H9 (cell line): ENCODE measurements around the gene ACADM. TPM values are rescaled to one million over a fixed set of nuclear protein-coding genes. Genes with fewer than 3 reads are reported as not detected.
"Not testable (repeated sequence)": the region's sequence is repeated elsewhere in the genome, so short reads cannot be mapped to it uniquely, and the experiment has no call there.

Source experiments
- DNase-seq: peaks from one replicate; pipeline ENCODE4 v3.0.0-alpha.2; 2017
- H2AFZ ChIP-seq: one replicate; pipeline ENCODE4 v1.6.1; 2013; ENCODE audit warnings: mild to moderate bottlenecking, low read length, control low read depth, moderate library complexity
- H2AK5ac ChIP-seq: 2 replicates; pipeline ENCODE4 v1.6.1; 2013; ENCODE audit warnings: low read length, control low read depth, mixed read lengths; ENCODE audit not compliant: insufficient read length
- H2BK120ac ChIP-seq: one replicate; pipeline ENCODE4 v1.6.1; 2013; ENCODE audit warnings: low read depth, mild to moderate bottlenecking, low read length, control low read depth, inconsistent platforms; ENCODE audit not compliant: poor library complexity, severe bottlenecking
- H2BK12ac ChIP-seq: 2 replicates; pipeline ENCODE4 v1.6.1; 2013; ENCODE audit warnings: low read length, control low read depth, mixed read lengths, low read depth; ENCODE audit not compliant: insufficient read length
- H2BK15ac ChIP-seq: 2 replicates; pipeline ENCODE4 v1.6.1; 2013; ENCODE audit warnings: low read depth, low read length, control low read depth
- H2BK20ac ChIP-seq: one replicate; pipeline ENCODE4 v1.6.1; 2013; ENCODE audit warnings: low read depth, mild to moderate bottlenecking, low read length, control low read depth, inconsistent platforms; ENCODE audit not compliant: poor library complexity, severe bottlenecking
- H2BK5ac ChIP-seq: 2 replicates; pipeline ENCODE4 v1.6.1; 2013; ENCODE audit warnings: low read length, control low read depth, mixed read lengths; ENCODE audit not compliant: insufficient read length
- H3K14ac ChIP-seq: 2 replicates; pipeline ENCODE4 v1.6.1; 2013; ENCODE audit warnings: low read length, control low read depth; ENCODE audit not compliant: insufficient read depth
- H3K18ac ChIP-seq: 2 replicates; pipeline ENCODE4 v1.6.1; 2013; ENCODE audit warnings: low read depth, mild to moderate bottlenecking, mixed read lengths, low read length, control low read depth; ENCODE audit not compliant: insufficient read length
- H3K23ac ChIP-seq: 2 replicates; pipeline ENCODE4 v1.6.1; 2013; ENCODE audit warnings: low read length, control low read depth, mixed read lengths, low read depth; ENCODE audit not compliant: insufficient read length
- H3K23me2 ChIP-seq: 2 replicates; pipeline ENCODE4 v1.6.1; 2013; ENCODE audit warnings: low read depth, mild to moderate bottlenecking, mixed read lengths, low read length, control low read depth; ENCODE audit not compliant: insufficient read length, poor library complexity, severe bottlenecking
- H3K27ac ChIP-seq: 2 replicates; pipeline ENCODE4 v1.5.1; 2013; ENCODE audit warnings: low read length, control low read depth, mixed read lengths, low read depth; ENCODE audit not compliant: insufficient read length
- H3K27me3 ChIP-seq: 2 replicates; pipeline ENCODE4 v1.6.1; 2013; ENCODE audit warnings: low read length, control low read depth, inconsistent platforms; ENCODE audit not compliant: insufficient read depth
- H3K4ac ChIP-seq: 2 replicates; pipeline ENCODE4 v1.6.1; 2013; ENCODE audit warnings: low read depth, mild to moderate bottlenecking, control low read depth, inconsistent platforms, low read length, moderate library complexity
- H3K4me1 ChIP-seq: 2 replicates; pipeline ENCODE4 v1.6.1; 2013; ENCODE audit warnings: low read length, control low read depth, inconsistent platforms; ENCODE audit not compliant: insufficient read depth
- H3K4me2 ChIP-seq: 2 replicates; pipeline ENCODE4 v1.6.1; 2013; ENCODE audit warnings: low read length, control low read depth, mixed read lengths; ENCODE audit not compliant: insufficient read length, insufficient read depth
- H3K56ac ChIP-seq: 2 replicates; pipeline ENCODE4 v1.6.1; 2013; ENCODE audit warnings: low read depth, mild to moderate bottlenecking, mixed read lengths, low read length, control low read depth; ENCODE audit not compliant: insufficient read length
- H3K79me1 ChIP-seq: 2 replicates; pipeline ENCODE4 v1.6.1; 2013; ENCODE audit warnings: low read depth, mild to moderate bottlenecking, moderate library complexity, low read length, control low read depth, inconsistent platforms; ENCODE audit not compliant: insufficient read depth, poor library complexity, severe bottlenecking
- H3K79me2 ChIP-seq: 2 replicates; pipeline ENCODE4 v1.6.1; 2013; ENCODE audit warnings: low read length, control low read depth, inconsistent platforms; ENCODE audit not compliant: insufficient read depth
- H3K9ac ChIP-seq: 2 replicates; pipeline ENCODE4 v1.6.1; 2013; ENCODE audit warnings: low read length, control low read depth, mixed read lengths; ENCODE audit not compliant: insufficient read length; ENCODE audit errors: extremely low read depth
- H3K9me3 ChIP-seq: one replicate; pipeline ENCODE4 v1.6.1; 2013; ENCODE audit warnings: low read depth, low read length, inconsistent platforms; ENCODE audit not compliant: control insufficient read depth
- H3T11ph ChIP-seq: one replicate; pipeline ENCODE4 v1.6.1; 2013; ENCODE audit warnings: mild to moderate bottlenecking, low read length, control low read depth, inconsistent platforms
- H4K20me1 ChIP-seq: one replicate; pipeline ENCODE4 v1.6.1; 2013; ENCODE audit not compliant: control insufficient read depth, insufficient read length, insufficient read depth
- H4K5ac ChIP-seq: 2 replicates; pipeline ENCODE4 v1.6.1; 2013; ENCODE audit warnings: low read depth, mild to moderate bottlenecking, mixed read lengths, low read length, control low read depth; ENCODE audit not compliant: insufficient read length
- H4K8ac ChIP-seq: replicated peaks from 2 replicates; pipeline ENCODE4 v1.6.1; 2013; ENCODE audit warnings: low read length, control low read depth, mixed read lengths, low read depth; ENCODE audit not compliant: insufficient read length
- H4K91ac ChIP-seq: 2 replicates; pipeline ENCODE4 v1.6.1; 2013; ENCODE audit warnings: low read depth, mild to moderate bottlenecking, moderate library complexity, mixed read lengths, low read length, control low read depth; ENCODE audit not compliant: insufficient read length
- H3K27ac Mint-ChIP-seq, 3 experiments: 2 replicates in 2 of 3; 3 replicates in 1 of 3; pipeline ENCODE4 v1.8.0; 2020 to 2021; ENCODE audit warnings: mixed read lengths in 3 of 3, mild to moderate bottlenecking in 1 of 3, moderate library complexity in 1 of 3
- H3K27me3 Mint-ChIP-seq: 2 replicates; pipeline ENCODE4 v1.8.0; 2021; ENCODE audit warnings: low read depth, mild to moderate bottlenecking, moderate library complexity, mixed read lengths
- H3K36me3 Mint-ChIP-seq, 3 experiments: 2 replicates in 2 of 3; 3 replicates in 1 of 3; pipeline ENCODE4 v1.8.0; 2020 to 2021; ENCODE audit warnings: low read depth in 3 of 3, mixed read lengths in 3 of 3; ENCODE audit not compliant: insufficient read depth in 1 of 3
- H3K4me1 Mint-ChIP-seq, 2 experiments: 2 replicates each; pipeline ENCODE4 v1.8.0; 2020; ENCODE audit warnings: mixed read lengths in 2 of 2
- H3K4me3 Mint-ChIP-seq, 2 experiments: 2 replicates in 1 of 2; 3 replicates in 1 of 2; pipeline ENCODE4 v1.8.0; 2020 to 2021; ENCODE audit warnings: mild to moderate bottlenecking in 2 of 2, mixed read lengths in 2 of 2, moderate library complexity in 1 of 2
- H3K9me3 Mint-ChIP-seq, 2 experiments: 2 replicates in 1 of 2; 3 replicates in 1 of 2; pipeline ENCODE4 v1.8.0; 2020; ENCODE audit warnings: mild to moderate bottlenecking in 2 of 2, mixed read lengths in 2 of 2, moderate library complexity in 1 of 2
- WGBS: extraction: QIAGEN DNeasy Blood & Tissue Kit; methylation state at CpG from one replicate; pipeline ENCODE4 v1.1.7; 2013; ENCODE audit warnings: missing lambda C conversion rate, low lambda C conversion rate, mixed read lengths; ENCODE audit not compliant: insufficient read length; ENCODE audit errors: extremely low coverage; 5-methylcytosine and 5-hydroxymethylcytosine counted together
- total RNA-seq: library from RNA; stranded (reverse); gene quantifications from 2 replicates; pipeline ENCODE4 v1.2.1, GENCODE V29; 2021
- TF ChIP-seq, protein P1 (sequence below): fragments of 200-600 bp; sonication (generic); conservative IDR thresholded peaks from 3 replicates; pipeline ENCODE4 v1.8.0; 2021; ENCODE audit warnings: antibody characterized with exemption, mild to moderate bottlenecking

ACADM gene
- total RNA-seq, 1 experiment from 2014 or later, result 51.3 TPM

DNA sequence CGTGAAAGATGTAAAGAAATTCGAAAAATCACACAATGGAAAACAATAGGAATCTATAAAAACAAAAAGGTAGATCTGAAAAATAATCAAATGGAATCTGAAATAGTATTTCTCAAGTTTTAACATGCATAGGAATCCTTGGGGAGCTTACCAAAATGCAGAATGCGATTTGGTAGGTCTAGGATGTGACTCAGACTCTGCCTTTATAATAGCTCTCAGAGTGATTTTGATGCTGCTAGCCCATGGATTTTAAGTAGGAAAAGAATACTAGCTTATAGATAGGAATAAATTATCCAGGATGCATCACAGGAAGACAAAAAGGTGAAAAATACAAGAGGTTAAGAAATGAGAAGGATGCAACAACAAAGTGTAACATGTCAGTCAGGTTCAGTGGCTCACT, 47.5 kb downstream of the ACADM start:
- no peaks in the 10 kb centered on the region for H3K4me1 ChIP-seq
- no peak overlapping the region for H2BK15ac ChIP-seq
- no peak overlapping the region for H3K4ac ChIP-seq
- no peak for DNase-seq
- no peak overlapping the region for H4K5ac ChIP-seq
- H3K18ac ChIP-seq, result no peak overlapping the region
- H3K27me3 ChIP-seq, result no peaks in the 10 kb centered on the region
- H3K4me2 ChIP-seq, result no peak overlapping the region
- peaks cover under 1% of the 10 kb centered on the region for H3K9me3 ChIP-seq
- no peak overlapping the region for H3K9ac ChIP-seq
- no peaks in the 10 kb centered on the region for H3K23me2 ChIP-seq
- no peak overlapping the region for H3K27ac ChIP-seq
- peaks cover 0 to 3% (median 3%) of the 10 kb centered on the region in 3 experiments; a peak in 3 of 7 replicates for H3K36me3 Mint-ChIP-seq
- H2BK12ac ChIP-seq, result no peak overlapping the region
- no CpG with 5 or more reads among the region's 3 CpGs for WGBS
- H3K27ac Mint-ChIP-seq, result peak overlapping the region in 1 of 3 experiments; percentile 36; a peak in 2 of 7 replicates
- no peak overlapping the region for H3K4me3 Mint-ChIP-seq
- no peak overlapping the region for H3K14ac ChIP-seq
- H3K56ac ChIP-seq, result no peak overlapping the region
- H4K20me1 ChIP-seq, result no peaks in the 10 kb centered on the region
- no peak overlapping the region for H2AFZ ChIP-seq
- no peak overlapping the region for H3K23ac ChIP-seq
- H3K27me3 Mint-ChIP-seq, result no peaks in the 10 kb centered on the region
- no peak overlapping the region for H2BK20ac ChIP-seq
- H3T11ph ChIP-seq, result no peak overlapping the region
- H3K4me1 Mint-ChIP-seq, result peaks cover 16 to 18% of the 10 kb centered on the region in 2 experiments
- no peaks in the 10 kb centered on the region for H3K79me1 ChIP-seq
- H3K79me2 ChIP-seq, result no peaks in the 10 kb centered on the region
- no peak overlapping the region for H4K91ac ChIP-seq
- no peak overlapping the region for H2AK5ac ChIP-seq
- H2BK120ac ChIP-seq, result no peak overlapping the region
- no peak overlapping the region for H2BK5ac ChIP-seq
- no peak overlapping the region for H4K8ac ChIP-seq
- TF ChIP-seq, protein P1, sequence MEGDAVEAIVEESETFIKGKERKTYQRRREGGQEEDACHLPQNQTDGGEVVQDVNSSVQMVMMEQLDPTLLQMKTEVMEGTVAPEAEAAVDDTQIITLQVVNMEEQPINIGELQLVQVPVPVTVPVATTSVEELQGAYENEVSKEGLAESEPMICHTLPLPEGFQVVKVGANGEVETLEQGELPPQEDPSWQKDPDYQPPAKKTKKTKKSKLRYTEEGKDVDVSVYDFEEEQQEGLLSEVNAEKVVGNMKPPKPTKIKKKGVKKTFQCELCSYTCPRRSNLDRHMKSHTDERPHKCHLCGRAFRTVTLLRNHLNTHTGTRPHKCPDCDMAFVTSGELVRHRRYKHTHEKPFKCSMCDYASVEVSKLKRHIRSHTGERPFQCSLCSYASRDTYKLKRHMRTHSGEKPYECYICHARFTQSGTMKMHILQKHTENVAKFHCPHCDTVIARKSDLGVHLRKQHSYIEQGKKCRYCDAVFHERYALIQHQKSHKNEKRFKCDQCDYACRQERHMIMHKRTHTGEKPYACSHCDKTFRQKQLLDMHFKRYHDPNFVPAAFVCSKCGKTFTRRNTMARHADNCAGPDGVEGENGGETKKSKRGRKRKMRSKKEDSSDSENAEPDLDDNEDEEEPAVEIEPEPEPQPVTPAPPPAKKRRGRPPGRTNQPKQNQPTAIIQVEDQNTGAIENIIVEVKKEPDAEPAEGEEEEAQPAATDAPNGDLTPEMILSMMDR, result no peak
- H3K9me3 Mint-ChIP-seq, result peaks cover 4 to 8% of the 10 kb centered on the region in 2 experiments; a peak in 2 of 5 replicates

DNA sequence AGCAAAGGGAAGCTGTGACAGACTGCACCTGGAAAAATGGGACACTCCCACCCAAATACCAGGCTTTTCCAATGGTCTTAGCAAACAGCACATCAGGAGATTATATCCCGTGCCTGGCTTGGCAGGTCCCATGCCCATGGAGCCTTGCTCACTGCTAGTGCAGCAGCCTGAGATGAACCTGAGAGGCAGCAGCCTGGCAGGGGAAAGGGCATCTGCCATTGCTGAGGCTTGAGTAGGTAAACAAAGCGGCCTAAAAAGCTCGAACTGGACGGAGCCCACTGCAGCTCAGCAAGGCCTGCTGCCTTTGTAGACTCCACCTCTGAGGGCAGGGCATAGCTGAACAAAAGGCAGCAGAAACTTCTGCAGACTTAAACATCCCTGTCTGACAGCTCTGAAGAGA, 53.3 kb downstream of the ACADM start:
- H2BK15ac ChIP-seq, H3K27ac ChIP-seq, H2BK12ac ChIP-seq, H4K5ac ChIP-seq, H3K23me2 ChIP-seq, H3K9ac ChIP-seq, H3K18ac ChIP-seq, H3K4me1 ChIP-seq, H2BK20ac ChIP-seq, H4K91ac ChIP-seq, H3K79me2 ChIP-seq, H3K27ac Mint-ChIP-seq, H3K27me3 ChIP-seq, H2BK5ac ChIP-seq, H3T11ph ChIP-seq, H3K4me2 ChIP-seq, H3K9me3 ChIP-seq, H3K4me1 Mint-ChIP-seq, H2AK5ac ChIP-seq, DNase-seq, H3K14ac ChIP-seq, H3K4me3 Mint-ChIP-seq, H3K4ac ChIP-seq, H4K20me1 ChIP-seq, H2BK120ac ChIP-seq, H3K79me1 ChIP-seq, H4K8ac ChIP-seq, H3K23ac ChIP-seq, H2AFZ ChIP-seq, H3K56ac ChIP-seq: not testable (repeated sequence)
- Mint-ChIP-seq H3K27me3 (peaks cover 23% of the 10 kb centered on the region), H3K9me3 (peaks cover 11 to 20% of the 10 kb centered on the region in 2 experiments), H3K36me3 (peaks cover 0 to 12% (median 10%) of the 10 kb centered on the region in 3 experiments; a peak in 4 of 7 replicates)
- no CpG with 5 or more reads among the region's 4 CpGs for WGBS
